NT2/D1 (cell line): ENCODE data around the gene TMEM163.

ENCODE experiments used
- YY1 ChIP-seq: IDR thresholded peaks from 2 replicates; pipeline ENCODE4 v1.6.1; 2011; ENCODE audit not compliant: insufficient read length, insufficient read depth
- ZNF274 ChIP-seq: IDR thresholded peaks from 2 replicates; pipeline ENCODE4 v1.6.1; 2011; ENCODE audit warnings: mild to moderate bottlenecking, low read depth, low read length

DNA sequence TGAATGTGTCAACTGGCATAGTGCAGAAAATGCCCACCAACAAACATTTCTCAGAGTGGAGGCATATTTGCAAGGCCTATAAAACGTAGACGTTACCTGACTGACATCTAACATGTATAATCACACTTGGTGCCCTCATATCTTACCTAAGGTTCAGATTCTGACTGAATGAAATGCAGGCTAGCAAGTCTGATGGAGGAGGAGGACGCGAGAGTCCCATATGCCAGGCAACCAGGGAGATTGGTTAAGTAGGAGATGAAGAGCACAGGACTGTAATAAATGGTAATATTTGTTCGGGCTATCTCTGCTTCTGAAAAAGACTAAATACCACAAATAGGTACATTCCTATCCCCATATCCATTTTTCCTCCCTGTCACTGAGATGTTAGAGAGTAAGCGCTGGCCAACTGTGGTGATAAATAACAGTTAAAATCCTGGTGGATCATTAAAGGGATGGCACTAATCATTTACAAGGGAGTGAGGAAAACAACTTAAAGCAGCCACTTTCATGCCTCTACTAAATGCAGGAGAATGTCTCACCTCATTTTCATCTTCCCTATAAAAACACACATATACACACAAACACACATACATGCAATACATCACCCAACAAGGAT is 217.2 kb downstream of the TMEM163 start:
- TF ChIP-seq YY1 (no peak), ZNF274 (no peak)
